Lung (tissue), 12 donors: Measurements from ENCODE around the gene EXOSC5. TPM values are rescaled to one million over a fixed set of nuclear protein-coding genes. Genes with fewer than 3 reads are reported as not detected.

Experiments
- ATAC-seq: fragments of 200-7000 bp; cut with Tn5 transposase; one replicate; pipeline ENCODE4 v1.9.1; 2020; ENCODE audit warnings: moderate number of reproducible peaks; ENCODE audit not compliant: insufficient read depth, low FRiP score
- DNase-seq, 3 donors: peaks; one replicate each; pipeline ENCODE4 v3.0.0-alpha.2; 2013 to 2017
- H3K27ac ChIP-seq, 2 donors: one replicate each; pipeline ENCODE4 v1.5.1; 2013; ENCODE audit warnings: mild to moderate bottlenecking in 2 of 2, moderate library complexity in 2 of 2, control low read depth in 1 of 2, inconsistent platforms in 1 of 2, low read depth in 1 of 2, low read length in 1 of 2
- H3K27me3 ChIP-seq, 3 donors: one replicate each; pipeline ENCODE4 v1.5.1; 2013; ENCODE audit warnings: low read length in 2 of 3; ENCODE audit not compliant: control insufficient read depth in 3 of 3, insufficient read depth in 3 of 3
- H3K36me3 ChIP-seq, 4 donors: one replicate each; pipeline ENCODE4 v1.5.1; 2013; ENCODE audit warnings: low read length in 4 of 4, mild to moderate bottlenecking in 1 of 4, moderate library complexity in 1 of 4; ENCODE audit not compliant: control insufficient read depth in 4 of 4, insufficient read depth in 4 of 4
- H3K4me1 ChIP-seq, 5 donors: one replicate each; pipeline ENCODE4 v1.5.1; 2013; ENCODE audit warnings: low read length in 5 of 5, mild to moderate bottlenecking in 2 of 5, moderate library complexity in 1 of 5; ENCODE audit not compliant: control insufficient read depth in 5 of 5, insufficient read depth in 5 of 5
- H3K4me3 ChIP-seq: one replicate; pipeline ENCODE4 v1.5.1; 2013; ENCODE audit warnings: mild to moderate bottlenecking, control low read depth, moderate library complexity
- H3K9ac ChIP-seq, 2 donors: one replicate each; pipeline ENCODE4 v1.5.1; 2013; ENCODE audit warnings: low read length in 2 of 2, control low read depth in 1 of 2; ENCODE audit not compliant: insufficient read depth in 1 of 2
- H3K9me3 ChIP-seq, 4 donors: one replicate each; pipeline ENCODE4 v1.5.1; 2013; ENCODE audit warnings: low read length in 3 of 4, mild to moderate bottlenecking in 1 of 4, moderate library complexity in 1 of 4; ENCODE audit not compliant: control insufficient read depth in 4 of 4, insufficient read depth in 3 of 4
- WGBS, 2 donors: extraction: QIAGEN DNeasy Blood & Tissue Kit; methylation state at CpG; one replicate each; pipeline ENCODE4 v1.1.7; 2013; 5-methylcytosine and 5-hydroxymethylcytosine counted together
- polyA plus RNA-seq, 2 donors: library from polyadenylated mRNA; stranded (reverse); fragments of 200-250 nt; gene quantifications; one replicate each; pipeline ENCODE4 v1.2.1, GENCODE V29; 2013
- total RNA-seq, 2 donors: library from RNA; depleted of rRNA in 1 of 2; stranded (reverse); fragments of >200 nt in 1 of 2; gene quantifications; one replicate each; pipeline ENCODE4 v1.2.1, GENCODE V29; 2014 to 2021
- TF ChIP-seq, protein P1 (sequence below): IDR thresholded peaks from 2 replicates; pipeline ENCODE4 v1.5.1; 2012; ENCODE audit warnings: mild to moderate bottlenecking; ENCODE audit errors: control extremely low read depth, extremely low read depth
- donor health status: control.
- donor health status: control.
- donor health status: Bipolar disorder and iron deficiency.
- donor health status: healthy.
- donor health status: DM: yes; HTN: yes; CAD: no.

EXOSC5 gene
- total and polyA plus RNA-seq, 4 donors, result 6.3 to 34.4 (median 27.1) TPM

DNA sequence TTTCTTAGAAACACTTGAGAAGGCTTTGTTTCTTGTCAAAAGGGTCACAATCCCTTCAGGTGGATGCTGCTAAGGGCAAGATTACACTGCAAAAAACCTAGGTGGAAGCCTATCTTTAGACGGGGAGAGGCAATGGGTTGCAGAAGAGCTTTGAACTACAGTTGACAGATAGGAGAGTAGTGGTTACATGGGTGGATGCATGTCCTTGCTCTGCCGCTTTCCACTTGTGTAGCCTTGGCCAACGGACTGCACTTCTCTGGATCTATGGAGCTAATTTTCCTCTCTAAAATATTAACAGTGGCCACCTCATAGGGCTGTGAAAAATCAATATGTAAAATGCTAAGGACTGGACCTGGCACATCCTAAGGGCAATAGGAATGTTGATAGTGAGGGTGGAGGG lies 1.4 kb upstream of the EXOSC5 start:
- H3K27ac ChIP-seq, result peak overlapping the region in 1 of 2 donors; percentile 88
- no peak for DNase-seq
- WGBS, 2 donors, result 43 to 65% methylated on average over 3 of the region's 3 CpGs
- peak overlapping the region; percentile 95 to 97 for H3K9ac ChIP-seq
- no peak for ATAC-seq
- H3K4me3 ChIP-seq, result peak overlapping the region; percentile 8
- TF ChIP-seq, protein P1, sequence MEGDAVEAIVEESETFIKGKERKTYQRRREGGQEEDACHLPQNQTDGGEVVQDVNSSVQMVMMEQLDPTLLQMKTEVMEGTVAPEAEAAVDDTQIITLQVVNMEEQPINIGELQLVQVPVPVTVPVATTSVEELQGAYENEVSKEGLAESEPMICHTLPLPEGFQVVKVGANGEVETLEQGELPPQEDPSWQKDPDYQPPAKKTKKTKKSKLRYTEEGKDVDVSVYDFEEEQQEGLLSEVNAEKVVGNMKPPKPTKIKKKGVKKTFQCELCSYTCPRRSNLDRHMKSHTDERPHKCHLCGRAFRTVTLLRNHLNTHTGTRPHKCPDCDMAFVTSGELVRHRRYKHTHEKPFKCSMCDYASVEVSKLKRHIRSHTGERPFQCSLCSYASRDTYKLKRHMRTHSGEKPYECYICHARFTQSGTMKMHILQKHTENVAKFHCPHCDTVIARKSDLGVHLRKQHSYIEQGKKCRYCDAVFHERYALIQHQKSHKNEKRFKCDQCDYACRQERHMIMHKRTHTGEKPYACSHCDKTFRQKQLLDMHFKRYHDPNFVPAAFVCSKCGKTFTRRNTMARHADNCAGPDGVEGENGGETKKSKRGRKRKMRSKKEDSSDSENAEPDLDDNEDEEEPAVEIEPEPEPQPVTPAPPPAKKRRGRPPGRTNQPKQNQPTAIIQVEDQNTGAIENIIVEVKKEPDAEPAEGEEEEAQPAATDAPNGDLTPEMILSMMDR, result no peak
- peaks cover 0 to 6% (median under 1%) of the 10 kb centered on the region in 4 donors for H3K36me3 ChIP-seq
- H3K9me3 ChIP-seq, result no peaks in the 10 kb centered on the region
- H3K27me3 ChIP-seq, result no peaks in the 10 kb centered on the region
- H3K4me1 ChIP-seq, result peaks cover 0 to 19% (median 10%) of the 10 kb centered on the region in 5 donors

DNA sequence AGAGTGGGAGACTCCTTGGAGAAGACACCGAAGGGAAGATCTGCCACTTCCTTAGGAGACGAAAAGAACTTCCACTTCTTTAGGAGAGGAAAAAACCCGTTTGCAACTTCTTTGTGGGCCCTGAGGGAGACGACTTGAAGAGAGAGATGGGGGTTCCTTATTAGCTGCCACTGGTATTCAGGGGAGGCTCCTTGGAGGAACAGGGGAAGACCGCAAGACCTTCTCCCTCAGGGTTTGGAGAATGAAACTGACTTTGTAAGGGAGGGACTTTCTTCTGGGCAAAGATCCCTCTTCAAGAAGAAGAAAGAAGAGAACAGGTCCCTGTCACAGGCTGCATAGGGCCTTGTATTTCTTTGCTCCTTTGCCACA lies 875 bp upstream of the EXOSC5 start:
- TF ChIP-seq, protein P1, result no peak
- Histone ChIP-seq H3K4me3 (peak overlapping the region; percentile 92), H3K27me3 (no peaks in the 10 kb centered on the region), H3K9ac (peak overlapping the region; percentile 95 to 97), H3K27ac (peak overlapping the region; percentile 88 to 90), H3K9me3 (no peaks in the 10 kb centered on the region), H3K4me1 (peaks cover 0 to 19% (median 10%) of the 10 kb centered on the region in 5 donors), H3K36me3 (peaks cover 0 to 6% (median 0%) of the 10 kb centered on the region in 4 donors)
- WGBS, 2 donors, result 0% methylated on average over 5 of the region's 5 CpGs
- DNase-seq (peak in 1 of 3 donors; percentile 18), ATAC-seq (no peak)

DNA sequence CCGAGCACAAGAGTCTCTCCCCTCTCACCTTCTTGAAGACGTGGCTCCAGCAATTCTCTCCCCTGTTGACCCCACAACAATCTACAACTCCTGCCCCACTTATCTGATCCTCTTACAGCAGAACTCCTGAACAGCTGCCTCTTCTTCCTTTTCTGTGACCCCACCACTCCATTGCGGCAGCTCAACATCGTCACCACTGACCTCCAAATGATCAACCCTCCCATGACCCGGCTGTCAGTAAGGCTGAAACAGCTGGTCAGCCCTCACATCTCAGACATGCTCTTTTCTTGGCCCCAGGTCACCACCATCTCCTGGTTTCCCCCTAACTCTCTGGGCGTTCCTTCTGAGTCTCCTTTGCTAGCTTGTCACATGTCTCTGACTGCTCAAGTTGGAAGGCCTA lies 1.8 kb downstream of the EXOSC5 start:
- H3K36me3 ChIP-seq, result peaks cover 0 to 15% (median 4%) of the 10 kb centered on the region in 4 donors
- ATAC-seq, result no peak
- no peaks in the 10 kb centered on the region for H3K9me3 ChIP-seq
- DNase-seq, result no peak
- H3K4me1 ChIP-seq, result peaks cover 0 to 19% (median 8%) of the 10 kb centered on the region in 5 donors
- H3K27ac ChIP-seq, result no peak overlapping the region
- TF ChIP-seq, protein P1, result no peak
- WGBS, 2 donors, result 67 to 82% methylated on average over 6 of the region's 6 CpGs
- no peak overlapping the region for H3K4me3 ChIP-seq
- no peak overlapping the region for H3K9ac ChIP-seq
- no peaks in the 10 kb centered on the region for H3K27me3 ChIP-seq

DNA sequence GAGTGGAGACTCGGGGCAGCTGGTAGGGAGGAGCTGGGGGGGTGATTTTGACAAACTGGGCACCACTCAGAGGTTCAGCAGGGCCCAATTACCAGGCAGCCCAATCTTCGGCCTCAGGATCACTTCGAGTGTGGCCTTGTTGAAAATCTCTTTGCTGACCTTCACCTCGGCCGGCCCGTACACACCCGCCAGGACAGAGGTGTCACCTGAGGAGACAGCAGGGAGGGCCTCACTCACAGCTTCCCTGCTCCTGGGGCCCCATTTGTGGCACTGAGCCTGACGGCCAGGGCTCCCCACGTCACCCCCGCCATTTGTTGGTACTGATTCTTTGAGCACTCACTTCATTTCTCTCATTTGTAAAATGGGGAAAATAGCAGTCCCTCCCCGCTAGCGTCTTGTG lies 4.4 kb downstream of the EXOSC5 start:
- DNase-seq (no peak), ATAC-seq (no peak)
- H3K27me3 ChIP-seq, result no peaks in the 10 kb centered on the region
- H3K9ac ChIP-seq, result no peak overlapping the region
- H3K36me3 ChIP-seq, result peaks cover 3 to 24% (median 8%) of the 10 kb centered on the region in 4 donors
- no peak overlapping the region for H3K4me3 ChIP-seq
- H3K9me3 ChIP-seq, result no peaks in the 10 kb centered on the region
- TF ChIP-seq, protein P1, result no peak
- WGBS, 2 donors, result 82 to 86% methylated on average over 12 of the region's 12 CpGs
- peaks cover 0 to 7% (median 0%) of the 10 kb centered on the region in 5 donors for H3K4me1 ChIP-seq
- H3K27ac ChIP-seq, result peak overlapping the region in 1 of 2 donors; percentile 21
